ENCODE data around the gene TP53AIP1. TPM values are rescaled to one million over a fixed set of nuclear protein-coding genes. Genes with fewer than 3 reads are reported as not detected.

TP53AIP1 gene
- total RNA-seq, 2 experiments from 2014 or later: not detected

DNA sequence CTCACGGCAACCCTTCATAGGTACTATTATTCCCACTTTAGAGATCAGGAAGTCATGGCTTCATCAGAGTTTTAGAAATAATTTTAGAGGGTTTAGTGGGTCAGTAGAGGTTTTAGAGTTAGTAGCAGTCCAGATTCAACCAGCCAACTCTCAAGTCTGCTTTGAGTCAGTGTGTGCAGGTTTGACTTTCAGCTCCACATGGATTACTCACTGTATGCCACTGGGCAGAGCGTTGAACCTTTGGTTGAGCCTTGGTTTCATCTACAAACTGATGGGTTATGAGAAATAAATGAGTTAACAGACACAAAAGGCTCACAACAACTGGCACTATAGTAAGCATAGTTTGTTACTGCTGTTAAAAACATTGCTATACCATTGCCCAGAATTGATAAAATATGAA lies 19.0 kb upstream of the TP53AIP1 start:
- no peak overlapping the region for H3K4me3 Mint-ChIP-seq
- H3K36me3 Mint-ChIP-seq (ENCODE audit: low read depth): no peaks in the 10 kb centered on the region
- intact Hi-C loops (cut with micrococcal nuclease): loop anchor here (5.0 kb wide), 2 partner anchors 321 to 371 kb away; no protein-coding TSS in a partner anchor
- H3K9me3 Mint-ChIP-seq: no peaks in the 10 kb centered on the region
- CTCF ChIA-PET: interaction anchor here (1.1 to 2.9 kb wide), 3 partner anchors 10 to 76 kb away, joined by 3 to 7 read pairs (median 4); no protein-coding TSS in a partner anchor
- H3K27ac Mint-ChIP-seq: no peak overlapping the region
- H3K4me1 Mint-ChIP-seq (ENCODE audit: low read depth): peaks cover 25% of the 10 kb centered on the region
- no peak for DNase-seq
- no peaks in the 10 kb centered on the region for H3K27me3 Mint-ChIP-seq (ENCODE audit: low read depth)

DNA sequence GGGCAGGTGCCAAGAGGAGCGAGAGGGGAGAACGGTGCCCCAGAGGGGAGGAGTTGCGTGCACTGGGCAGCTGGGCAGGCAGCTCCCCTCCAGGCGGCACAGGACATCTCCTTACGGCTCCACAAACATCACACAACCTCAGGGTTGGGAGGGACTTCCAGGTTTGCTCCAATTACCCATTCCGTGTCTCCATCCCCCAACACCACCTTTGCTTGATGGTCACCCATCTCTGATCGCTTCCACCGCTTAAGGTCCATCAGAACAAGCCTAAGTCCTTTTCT lies 14.5 kb upstream of the TP53AIP1 start:
- Mint-ChIP-seq H3K27me3 (ENCODE audit: low read depth) (peaks cover 3% of the 10 kb centered on the region), H3K27ac (no peak overlapping the region), H3K4me1 (ENCODE audit: low read depth) (no peaks in the 10 kb centered on the region), H3K4me3 (no peak overlapping the region), H3K36me3 (ENCODE audit: low read depth) (no peaks in the 10 kb centered on the region), H3K9me3 (no peaks in the 10 kb centered on the region)
- DNase-seq: no peak
- CTCF ChIA-PET: interaction anchor here (0.8 to 9.5 kb wide), 18 partner anchors 9 to 788 kb away, joined by 3 to 175 read pairs (median 4); partner anchors contain the start of gene KCNJ5
- intact Hi-C loops (cut with micrococcal nuclease): loop anchor here (2.0 to 5.0 kb wide), 2 partner anchors 784 to 800 kb away; no protein-coding TSS in a partner anchor

DNA sequence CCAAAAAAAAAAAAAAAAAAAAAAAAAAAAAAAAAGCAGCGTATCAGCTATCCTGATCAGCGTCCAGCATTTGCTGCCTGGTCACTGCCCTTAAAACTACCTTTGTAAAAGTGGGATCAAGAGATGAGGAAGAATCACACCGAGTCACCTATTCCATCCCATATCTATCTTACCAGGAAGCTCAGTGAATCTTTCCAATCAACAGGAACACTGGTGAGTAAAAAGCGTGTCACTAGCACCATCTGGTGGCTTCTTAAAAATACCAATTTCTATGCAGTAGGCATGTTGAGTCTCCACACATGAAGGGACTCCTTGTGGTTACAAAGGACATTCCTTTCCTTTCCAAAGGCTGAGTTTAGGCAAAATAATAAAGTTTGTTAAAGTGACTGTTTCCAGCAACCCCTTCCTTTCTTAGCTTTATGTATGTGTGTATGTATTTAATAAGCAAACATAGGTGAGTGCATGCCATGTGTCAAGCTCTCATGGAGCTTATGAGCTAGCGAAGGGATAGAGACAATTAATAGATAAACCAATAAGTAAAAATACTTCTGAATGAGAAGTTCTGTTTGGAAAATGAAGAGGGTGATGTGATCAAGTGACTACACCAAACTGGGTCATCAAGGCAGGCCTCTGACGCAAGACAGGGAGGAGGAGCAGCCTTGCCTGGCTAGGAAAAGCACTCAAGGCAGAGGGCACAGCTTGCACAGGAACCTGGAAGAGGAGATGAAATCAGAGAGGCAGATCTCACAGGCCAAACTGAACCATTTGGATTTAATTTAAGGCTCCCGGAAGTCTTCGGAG lies 13.9 kb upstream of the TP53AIP1 start:
- Mint-ChIP-seq H3K9me3 (no peaks in the 10 kb centered on the region), H3K36me3 (ENCODE audit: low read depth) (no peaks in the 10 kb centered on the region), H3K4me1 (ENCODE audit: low read depth) (no peaks in the 10 kb centered on the region), H3K27ac (no peak overlapping the region), H3K27me3 (ENCODE audit: low read depth) (peaks cover 3% of the 10 kb centered on the region), H3K4me3 (no peak overlapping the region)
- peak; percentile 46 for DNase-seq
- intact Hi-C loops (cut with micrococcal nuclease): loop anchor here (1.0 to 5.0 kb wide), 3 partner anchors 72 to 799 kb away; no protein-coding TSS in a partner anchor
- CTCF ChIA-PET: interaction anchor here (0.6 to 9.5 kb wide), 26 partner anchors 8 to 1490 kb away, joined by 3 to 175 read pairs (median 4); partner anchors contain the start of gene KCNJ5

DNA sequence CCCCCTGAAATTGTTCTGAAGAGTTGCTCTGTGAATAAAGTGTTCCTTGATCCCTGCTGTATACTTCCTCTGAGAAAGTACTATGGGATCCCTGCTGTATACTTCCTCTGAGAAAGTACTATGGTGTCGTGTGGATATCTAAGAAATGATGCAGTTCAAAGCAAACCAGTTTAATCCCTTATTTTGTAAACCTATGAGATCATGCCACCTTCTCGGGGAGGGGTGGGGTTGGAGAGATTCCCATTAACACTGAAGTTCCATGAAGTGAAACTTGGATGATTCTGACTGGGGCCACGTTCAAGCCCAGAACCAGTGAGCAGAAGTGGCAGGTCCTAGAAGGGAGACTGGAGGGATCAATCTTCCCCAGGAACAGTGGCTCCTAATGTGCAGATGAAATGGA lies 13.0 kb upstream of the TP53AIP1 start:
- intact Hi-C loops (cut with micrococcal nuclease): loop anchor here (1.0 to 5.0 kb wide), 3 partner anchors 71 to 798 kb away; no protein-coding TSS in a partner anchor
- Mint-ChIP-seq H3K4me1 (ENCODE audit: low read depth) (no peaks in the 10 kb centered on the region), H3K27me3 (ENCODE audit: low read depth) (peaks cover 3% of the 10 kb centered on the region), H3K9me3 (no peaks in the 10 kb centered on the region), H3K4me3 (no peak overlapping the region), H3K36me3 (ENCODE audit: low read depth) (no peaks in the 10 kb centered on the region), H3K27ac (no peak overlapping the region)
- DNase-seq: no peak
- CTCF ChIA-PET: interaction anchor here (0.7 to 9.5 kb wide), 17 partner anchors 7 to 124 kb away, joined by 3 to 175 read pairs (median 4); partner anchors contain the start of gene KCNJ5

DNA sequence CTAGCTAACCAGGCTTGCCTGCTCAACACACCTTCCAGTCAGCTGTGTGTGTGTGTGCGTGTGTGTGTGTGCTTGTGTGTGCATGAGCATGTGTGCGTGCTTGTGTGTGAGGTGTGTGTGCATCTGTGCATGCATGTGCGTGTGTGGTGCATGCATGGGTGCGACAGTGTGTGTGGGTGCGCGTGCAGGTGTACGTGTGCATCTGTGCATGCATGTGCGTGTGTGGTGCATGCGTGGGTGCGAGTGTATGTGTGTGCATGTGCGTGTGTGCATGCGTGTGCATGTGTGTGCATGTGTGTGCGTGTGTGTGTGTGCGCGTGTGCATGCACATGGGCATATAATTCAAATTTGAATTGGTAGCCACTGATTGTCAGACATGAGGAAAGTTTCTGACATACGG lies 10.5 kb upstream of the TP53AIP1 start:
- intact Hi-C loops (cut with micrococcal nuclease): no loop called here
- Mint-ChIP-seq H3K36me3 (ENCODE audit: low read depth) (no peaks in the 10 kb centered on the region), H3K9me3 (no peaks in the 10 kb centered on the region), H3K4me1 (ENCODE audit: low read depth) (no peaks in the 10 kb centered on the region), H3K27me3 (ENCODE audit: low read depth) (peaks cover 6% of the 10 kb centered on the region), H3K4me3 (no peak overlapping the region), H3K27ac (no peak overlapping the region)
- DNase-seq: no peak
- CTCF ChIA-PET: interaction anchor here (9.5 kb wide), 1 partner anchor 68 kb away, joined by 175 read pairs; no protein-coding TSS in a partner anchor

DNA sequence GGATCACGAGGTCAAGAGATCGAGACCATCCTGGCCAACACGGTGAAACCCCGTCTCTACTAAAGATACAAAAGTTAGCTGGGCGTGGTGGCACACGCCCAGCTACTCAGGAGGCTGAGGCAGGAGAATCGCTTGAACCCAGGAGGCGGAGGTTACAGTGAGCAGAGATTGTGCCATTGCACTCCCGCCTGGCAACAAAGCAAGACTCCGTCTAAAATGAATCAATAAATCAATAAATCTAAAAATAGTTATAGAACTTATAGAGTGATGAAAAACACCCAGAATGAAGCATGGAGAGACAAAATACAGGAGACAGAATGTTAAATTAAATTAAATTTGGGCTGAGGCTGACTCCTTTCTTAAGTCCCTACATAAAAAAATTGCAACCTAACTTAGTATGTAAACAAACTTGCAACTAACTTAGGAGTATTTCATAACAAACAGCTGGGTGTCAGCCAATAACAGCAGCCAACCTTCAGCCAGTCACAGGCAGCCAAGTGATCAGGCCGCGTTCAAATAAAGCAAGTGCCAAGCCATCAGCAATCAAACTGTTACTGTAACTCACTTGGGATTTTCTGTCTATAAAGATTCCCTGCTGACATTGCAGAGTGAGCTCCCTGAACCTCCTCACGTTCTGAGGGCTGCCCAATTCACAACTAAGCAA lies 7.3 kb upstream of the TP53AIP1 start:
- Mint-ChIP-seq H3K9me3 (no peaks in the 10 kb centered on the region), H3K27ac (no peak overlapping the region), H3K36me3 (ENCODE audit: low read depth) (no peaks in the 10 kb centered on the region), H3K27me3 (ENCODE audit: low read depth) (peaks cover 4% of the 10 kb centered on the region), H3K4me3 (no peak overlapping the region), H3K4me1 (ENCODE audit: low read depth) (no peaks in the 10 kb centered on the region)
- intact Hi-C loops (cut with micrococcal nuclease): loop anchor here (2.0 kb wide), 1 partner anchor 65 kb away; no protein-coding TSS in a partner anchor
- no peak for DNase-seq
- CTCF ChIA-PET: interaction anchor here (0.6 to 4.2 kb wide), 5 partner anchors 11 to 68 kb away, joined by 3 to 44 read pairs (median 5); no protein-coding TSS in a partner anchor

DNA sequence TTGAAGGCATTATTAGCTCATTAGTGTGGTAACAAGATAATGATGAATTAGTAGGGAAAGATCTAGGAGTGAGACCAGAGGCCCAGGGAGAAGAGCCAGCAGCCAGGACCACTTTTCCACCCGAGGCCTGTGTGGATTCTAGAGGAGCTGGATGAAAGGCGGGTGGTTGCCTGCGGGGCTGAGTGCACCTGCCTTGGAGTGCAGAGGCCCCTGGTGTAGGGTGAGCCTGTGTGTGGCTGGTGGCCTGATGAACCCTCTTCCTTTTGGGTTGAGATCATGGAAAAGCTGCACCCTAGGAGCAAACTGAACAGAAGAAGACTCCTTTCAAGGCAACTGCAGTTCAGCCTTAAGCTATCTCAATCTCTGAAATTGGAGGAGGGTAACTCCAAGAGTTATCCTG lies 5.9 kb upstream of the TP53AIP1 start:
- peak; percentile 25 for DNase-seq
- Mint-ChIP-seq H3K36me3 (ENCODE audit: low read depth) (no peaks in the 10 kb centered on the region), H3K27me3 (ENCODE audit: low read depth) (peaks cover 4% of the 10 kb centered on the region), H3K4me3 (no peak overlapping the region), H3K27ac (no peak overlapping the region), H3K9me3 (no peaks in the 10 kb centered on the region), H3K4me1 (ENCODE audit: low read depth) (no peaks in the 10 kb centered on the region)
- intact Hi-C loops (cut with micrococcal nuclease): loop anchor here (2.0 kb wide), 1 partner anchor 64 kb away; no protein-coding TSS in a partner anchor
- CTCF ChIA-PET: interaction anchor here (0.7 to 4.2 kb wide), 11 partner anchors 8 to 67 kb away, joined by 3 to 44 read pairs (median 7); no protein-coding TSS in a partner anchor

DNA sequence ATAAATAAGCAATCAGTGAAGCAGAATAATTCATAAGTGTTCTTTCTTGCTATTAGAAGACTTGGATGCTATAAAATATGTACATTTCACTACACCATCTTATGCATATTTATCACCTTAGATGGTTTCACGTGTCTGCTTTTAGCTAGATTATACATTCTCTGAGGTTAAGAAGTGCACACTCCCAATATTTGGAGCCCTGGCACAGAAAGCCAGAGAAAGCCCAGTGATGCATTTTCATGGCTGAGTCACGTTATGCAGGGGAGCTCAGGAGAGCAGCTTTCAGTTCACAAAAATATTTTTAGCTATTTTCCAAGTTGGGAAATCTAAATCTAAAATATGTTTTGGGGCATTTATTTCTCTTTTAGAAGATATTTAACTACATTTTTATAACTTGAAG lies 5.1 kb upstream of the TP53AIP1 start:
- H3K4me1 Mint-ChIP-seq (ENCODE audit: low read depth): no peaks in the 10 kb centered on the region
- CTCF ChIA-PET: interaction anchor here (1.4 to 4.2 kb wide), 7 partner anchors 9 to 66 kb away, joined by 3 to 44 read pairs (median 10); no protein-coding TSS in a partner anchor
- H3K27me3 Mint-ChIP-seq (ENCODE audit: low read depth): peaks cover 4% of the 10 kb centered on the region
- intact Hi-C loops (cut with micrococcal nuclease): loop anchor here (2.0 kb wide), 1 partner anchor 63 kb away; no protein-coding TSS in a partner anchor
- H3K27ac Mint-ChIP-seq: no peak overlapping the region
- no peak for DNase-seq
- no peak overlapping the region for H3K4me3 Mint-ChIP-seq
- H3K36me3 Mint-ChIP-seq (ENCODE audit: low read depth): no peaks in the 10 kb centered on the region
- H3K9me3 Mint-ChIP-seq: no peaks in the 10 kb centered on the region

DNA sequence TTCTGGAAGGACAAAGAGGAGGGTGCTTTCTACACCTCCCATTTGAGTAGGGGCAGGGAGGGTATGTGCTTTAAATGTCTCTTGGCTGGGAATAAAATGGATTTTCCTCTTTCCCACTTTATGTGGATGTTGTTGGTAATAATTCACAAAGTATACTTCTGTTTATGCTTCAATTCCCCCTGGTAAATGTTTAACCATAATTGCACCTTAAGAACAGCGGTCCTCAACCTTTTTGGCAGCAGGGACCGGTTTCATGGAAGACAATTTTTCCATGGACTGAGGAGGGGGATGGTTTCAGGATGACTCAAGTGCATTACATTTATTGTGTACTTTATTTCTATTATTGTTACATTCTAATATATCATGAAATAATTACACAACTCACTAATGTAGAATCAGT lies 4.0 kb upstream of the TP53AIP1 start:
- intact Hi-C loops (cut with micrococcal nuclease): no loop called here

DNA sequence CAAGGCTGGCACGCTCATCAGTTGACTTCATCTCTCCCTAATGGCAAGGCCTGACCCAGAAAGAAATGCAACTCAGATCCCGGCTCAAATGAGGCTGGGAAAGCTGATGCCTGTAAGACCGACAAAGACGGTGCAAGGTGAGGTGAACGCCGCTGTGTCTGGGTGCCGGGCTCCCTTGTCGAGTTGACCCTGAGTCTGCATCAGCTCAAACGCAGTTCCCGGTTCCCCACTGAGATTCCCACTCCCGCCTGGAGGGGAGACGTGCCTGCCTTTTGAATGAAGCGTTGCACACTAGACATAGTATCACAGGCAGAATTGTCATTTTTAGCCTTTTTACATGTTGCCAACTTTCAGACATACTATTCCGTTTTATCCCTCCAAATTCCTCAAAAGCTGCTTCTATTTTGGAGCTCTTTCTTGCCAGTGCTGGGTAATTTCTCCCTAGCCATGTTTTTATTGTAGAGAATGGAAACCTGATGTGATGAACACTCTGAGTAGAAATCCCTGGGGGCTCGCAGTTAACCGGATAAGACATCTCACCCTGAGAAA lies 831 bp upstream of the TP53AIP1 start:
- CTCF ChIA-PET: interaction anchor here (1.2 kb wide), 1 partner anchor 62 kb away, joined by 3 read pairs; no protein-coding TSS in a partner anchor
- intact Hi-C loops (cut with micrococcal nuclease): no loop called here
- DNase-seq: no peak
- no peaks in the 10 kb centered on the region for H3K9me3 Mint-ChIP-seq
- H3K36me3 Mint-ChIP-seq (ENCODE audit: low read depth): no peaks in the 10 kb centered on the region
- peaks cover 4% of the 10 kb centered on the region for H3K27me3 Mint-ChIP-seq (ENCODE audit: low read depth)
- H3K27ac Mint-ChIP-seq: no peak overlapping the region
- H3K4me3 Mint-ChIP-seq: no peak overlapping the region
- no peaks in the 10 kb centered on the region for H3K4me1 Mint-ChIP-seq (ENCODE audit: low read depth)

More for the DNA sequence above, 4.0 kb upstream of the TP53AIP1 start:
- DNase-seq: no peak
- H3K4me1 Mint-ChIP-seq (ENCODE audit: low read depth): no peaks in the 10 kb centered on the region
- H3K9me3 Mint-ChIP-seq: no peaks in the 10 kb centered on the region
- CTCF ChIA-PET: interaction anchor here (1.0 to 4.2 kb wide), 3 partner anchors 10 to 61 kb away, joined by 3 to 44 read pairs (median 10); no protein-coding TSS in a partner anchor
- H3K27me3 Mint-ChIP-seq (ENCODE audit: low read depth): peaks cover 4% of the 10 kb centered on the region
- H3K36me3 Mint-ChIP-seq (ENCODE audit: low read depth): no peaks in the 10 kb centered on the region
- no peak overlapping the region for H3K27ac Mint-ChIP-seq
- H3K4me3 Mint-ChIP-seq: no peak overlapping the region

DNA sequence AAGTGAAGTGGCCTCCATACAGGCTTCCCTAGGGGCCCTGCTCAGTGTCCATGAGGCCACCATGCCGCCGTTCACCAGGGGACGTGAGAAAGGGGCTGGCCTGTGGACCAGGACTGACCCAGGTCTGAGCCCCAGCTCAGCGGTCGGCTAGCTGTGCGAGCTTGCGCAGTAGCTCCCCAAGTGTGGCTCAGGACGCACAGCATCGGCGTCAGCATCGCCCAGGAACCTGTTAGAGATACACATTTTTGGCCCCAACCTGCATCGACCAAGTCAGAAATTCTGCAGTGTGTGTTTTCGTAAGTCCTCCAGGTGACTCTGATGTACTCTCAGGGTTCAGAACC lies 429 bp downstream of the TP53AIP1 start:
- Mint-ChIP-seq H3K9me3 (no peaks in the 10 kb centered on the region), H3K27me3 (ENCODE audit: low read depth) (no peaks in the 10 kb centered on the region), H3K27ac (no peak overlapping the region), H3K4me3 (no peak overlapping the region), H3K4me1 (ENCODE audit: low read depth) (no peaks in the 10 kb centered on the region), H3K36me3 (ENCODE audit: low read depth) (no peaks in the 10 kb centered on the region)
- CTCF ChIA-PET: no interaction called here
- DNase-seq: no peak
- intact Hi-C loops (cut with micrococcal nuclease): no loop called here

Measured in activated naive CD4-positive, alpha-beta T cell treated with anti-CD3 and anti-CD28 coated beads for 36 hours (primary cell).